Measurements from ENCODE around the gene PLCB3.

Gene PLCB3

DNA sequence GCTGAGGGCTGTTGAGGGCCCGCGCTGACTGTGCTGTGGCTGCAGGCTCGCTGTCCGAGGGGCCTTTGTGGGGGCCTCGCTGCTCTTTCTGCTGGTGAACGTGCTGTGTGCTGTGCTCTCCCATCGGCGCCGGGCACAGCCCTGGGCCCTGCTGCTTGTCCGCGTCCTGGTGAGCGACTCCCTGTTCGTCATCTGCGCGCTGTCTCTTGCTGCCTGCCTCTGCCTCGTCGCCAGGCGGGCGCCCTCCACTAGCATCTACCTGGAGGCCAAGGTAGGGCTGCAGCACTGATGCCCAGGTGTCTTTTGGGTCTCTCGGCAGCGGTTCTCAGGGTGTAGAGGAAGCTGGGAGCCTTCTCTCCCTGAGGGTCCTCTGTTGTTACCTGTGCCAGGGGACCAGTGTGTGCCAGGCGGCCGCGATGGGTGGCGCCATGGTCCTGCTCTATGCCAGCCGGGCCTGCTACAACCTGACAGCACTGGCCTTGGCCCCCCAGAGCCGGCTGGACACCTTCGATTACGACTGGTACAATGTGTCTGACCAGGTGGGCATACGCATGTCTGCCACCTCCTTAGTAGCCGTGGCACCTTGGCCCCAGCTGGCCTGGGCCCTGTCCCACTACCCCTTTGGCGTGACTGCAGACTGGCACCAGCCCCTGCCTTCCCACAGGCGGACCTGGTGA is 36.5 kb downstream of the PLCB3 start:
- Histone ChIP-seq H3K4me3 (ENCODE audit: low read length) (no peak overlapping the region), H3K27me3 (ENCODE audit: low read depth, low read length) (no peaks in the 10 kb centered on the region), H3K4me1 (ENCODE audit: low read length) (peaks cover 12% of the 10 kb centered on the region), H3K79me2 (ENCODE audit: low read length) (peaks cover 10% of the 10 kb centered on the region; the same call in 1 of the 2 replicates), H4K20me1 (ENCODE audit: insufficient read depth, low read length) (no peaks in the 10 kb centered on the region), H2AFZ (ENCODE audit: low read depth, low read length) (no peak overlapping the region), H3K9ac (ENCODE audit: low read length) (no peak overlapping the region), H3K36me3 (replicated peaks; ENCODE audit: low read depth, low read length) (peaks cover 4% of the 10 kb centered on the region), H3K9me3 (ENCODE audit: insufficient read depth, low read length) (no peaks in the 10 kb centered on the region), H3K4me2 (ENCODE audit: low read length) (no peak overlapping the region), H3K27ac (ENCODE audit: low read length) (no peak overlapping the region)
- TF ChIP-seq, protein P1, sequence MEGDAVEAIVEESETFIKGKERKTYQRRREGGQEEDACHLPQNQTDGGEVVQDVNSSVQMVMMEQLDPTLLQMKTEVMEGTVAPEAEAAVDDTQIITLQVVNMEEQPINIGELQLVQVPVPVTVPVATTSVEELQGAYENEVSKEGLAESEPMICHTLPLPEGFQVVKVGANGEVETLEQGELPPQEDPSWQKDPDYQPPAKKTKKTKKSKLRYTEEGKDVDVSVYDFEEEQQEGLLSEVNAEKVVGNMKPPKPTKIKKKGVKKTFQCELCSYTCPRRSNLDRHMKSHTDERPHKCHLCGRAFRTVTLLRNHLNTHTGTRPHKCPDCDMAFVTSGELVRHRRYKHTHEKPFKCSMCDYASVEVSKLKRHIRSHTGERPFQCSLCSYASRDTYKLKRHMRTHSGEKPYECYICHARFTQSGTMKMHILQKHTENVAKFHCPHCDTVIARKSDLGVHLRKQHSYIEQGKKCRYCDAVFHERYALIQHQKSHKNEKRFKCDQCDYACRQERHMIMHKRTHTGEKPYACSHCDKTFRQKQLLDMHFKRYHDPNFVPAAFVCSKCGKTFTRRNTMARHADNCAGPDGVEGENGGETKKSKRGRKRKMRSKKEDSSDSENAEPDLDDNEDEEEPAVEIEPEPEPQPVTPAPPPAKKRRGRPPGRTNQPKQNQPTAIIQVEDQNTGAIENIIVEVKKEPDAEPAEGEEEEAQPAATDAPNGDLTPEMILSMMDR (IDR thresholded peaks at IDR 0.05; ENCODE audit: low read depth, low read length): no peak
- no peak for TF ChIP-seq EZH2phosphoT487 (IDR thresholded peaks at IDR 0.05; ENCODE audit: low read depth)

DNA sequence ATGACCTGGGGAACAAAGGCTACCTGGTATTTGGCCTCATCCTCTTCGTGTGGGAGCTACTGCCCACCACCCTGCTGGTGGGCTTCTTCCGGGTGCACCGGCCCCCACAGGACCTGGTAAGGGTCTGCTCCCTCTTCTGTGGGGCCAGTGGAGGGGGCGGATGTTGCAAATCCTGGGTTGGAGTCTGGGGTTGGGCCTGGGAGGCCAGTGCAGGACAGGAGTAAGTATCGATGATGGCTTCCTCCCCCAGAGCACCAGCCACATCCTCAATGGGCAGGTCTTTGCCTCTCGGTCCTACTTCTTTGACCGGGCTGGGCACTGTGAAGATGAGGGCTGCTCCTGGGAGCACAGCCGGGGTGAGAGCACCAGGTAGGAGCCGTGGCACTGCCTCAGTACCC is 37.0 kb downstream of the PLCB3 start:
- Histone ChIP-seq H4K20me1 (ENCODE audit: insufficient read depth, low read length) (no peaks in the 10 kb centered on the region), H3K27me3 (ENCODE audit: low read depth, low read length) (no peaks in the 10 kb centered on the region), H3K4me1 (ENCODE audit: low read length) (peaks cover 12% of the 10 kb centered on the region), H3K79me2 (ENCODE audit: low read length) (peaks cover 6% of the 10 kb centered on the region; the same call in 1 of the 2 replicates), H3K9me3 (ENCODE audit: insufficient read depth, low read length) (no peaks in the 10 kb centered on the region), H3K4me2 (ENCODE audit: low read length) (no peak overlapping the region), H2AFZ (ENCODE audit: low read depth, low read length) (no peak overlapping the region), H3K4me3 (ENCODE audit: low read length) (no peak overlapping the region), H3K27ac (ENCODE audit: low read length) (no peak overlapping the region), H3K9ac (ENCODE audit: low read length) (no peak overlapping the region), H3K36me3 (replicated peaks; ENCODE audit: low read depth, low read length) (peaks cover under 1% of the 10 kb centered on the region)
- no peak for TF ChIP-seq EZH2phosphoT487 (IDR thresholded peaks at IDR 0.05; ENCODE audit: low read depth)
- TF ChIP-seq, protein P1 (IDR thresholded peaks at IDR 0.05; ENCODE audit: low read depth, low read length): no peak

DNA sequence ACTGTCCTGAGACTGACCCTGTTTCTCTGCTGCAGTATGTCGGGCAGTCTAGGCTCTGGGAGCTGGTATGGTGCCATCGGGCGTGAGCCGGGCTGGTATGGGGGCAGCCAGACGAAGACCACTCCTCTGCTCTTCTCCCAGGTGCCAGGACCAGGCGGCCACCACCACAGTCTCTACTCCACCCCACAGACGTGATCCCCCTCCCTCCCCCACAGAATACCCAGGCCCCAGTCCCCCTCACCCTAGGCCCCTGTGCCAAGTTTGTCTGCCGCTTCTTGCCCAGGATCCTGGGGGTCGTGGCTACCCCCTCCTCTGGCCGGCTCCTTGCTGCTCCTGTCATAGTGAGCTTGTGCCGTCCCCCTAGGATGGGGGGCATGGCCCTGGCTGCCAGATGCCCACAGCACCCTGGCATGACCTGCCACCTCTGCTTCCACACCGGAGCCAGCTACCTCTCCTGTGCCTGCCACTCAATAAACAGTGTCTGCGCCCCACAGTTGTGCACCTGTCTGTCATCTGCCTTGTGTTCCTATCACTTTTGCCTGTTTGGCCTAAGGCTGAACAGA is 37.8 kb downstream of the PLCB3 start:
- H3K4me2 ChIP-seq (ENCODE audit: low read length): no peak overlapping the region
- H3K4me1 ChIP-seq (ENCODE audit: low read length): peaks cover 8% of the 10 kb centered on the region
- H3K79me2 ChIP-seq (ENCODE audit: low read length): peaks cover under 1% of the 10 kb centered on the region; the same call in 1 of the 2 replicates
- H3K27me3 ChIP-seq (ENCODE audit: low read depth, low read length): no peaks in the 10 kb centered on the region
- no peaks in the 10 kb centered on the region for H4K20me1 ChIP-seq (ENCODE audit: insufficient read depth, low read length)
- H3K27ac ChIP-seq (ENCODE audit: low read length): no peak overlapping the region
- H3K36me3 ChIP-seq (replicated peaks; ENCODE audit: low read depth, low read length): no peaks in the 10 kb centered on the region
- TF ChIP-seq, protein P1 (IDR thresholded peaks at IDR 0.05; ENCODE audit: low read depth, low read length): no peak
- TF ChIP-seq EZH2phosphoT487 (IDR thresholded peaks at IDR 0.05; ENCODE audit: low read depth): no peak
- no peak overlapping the region for H3K9ac ChIP-seq (ENCODE audit: low read length)
- no peaks in the 10 kb centered on the region for H3K9me3 ChIP-seq (ENCODE audit: insufficient read depth, low read length)
- no peak overlapping the region for H2AFZ ChIP-seq (ENCODE audit: low read depth, low read length)
- no peak overlapping the region for H3K4me3 ChIP-seq (ENCODE audit: low read length)

DNA sequence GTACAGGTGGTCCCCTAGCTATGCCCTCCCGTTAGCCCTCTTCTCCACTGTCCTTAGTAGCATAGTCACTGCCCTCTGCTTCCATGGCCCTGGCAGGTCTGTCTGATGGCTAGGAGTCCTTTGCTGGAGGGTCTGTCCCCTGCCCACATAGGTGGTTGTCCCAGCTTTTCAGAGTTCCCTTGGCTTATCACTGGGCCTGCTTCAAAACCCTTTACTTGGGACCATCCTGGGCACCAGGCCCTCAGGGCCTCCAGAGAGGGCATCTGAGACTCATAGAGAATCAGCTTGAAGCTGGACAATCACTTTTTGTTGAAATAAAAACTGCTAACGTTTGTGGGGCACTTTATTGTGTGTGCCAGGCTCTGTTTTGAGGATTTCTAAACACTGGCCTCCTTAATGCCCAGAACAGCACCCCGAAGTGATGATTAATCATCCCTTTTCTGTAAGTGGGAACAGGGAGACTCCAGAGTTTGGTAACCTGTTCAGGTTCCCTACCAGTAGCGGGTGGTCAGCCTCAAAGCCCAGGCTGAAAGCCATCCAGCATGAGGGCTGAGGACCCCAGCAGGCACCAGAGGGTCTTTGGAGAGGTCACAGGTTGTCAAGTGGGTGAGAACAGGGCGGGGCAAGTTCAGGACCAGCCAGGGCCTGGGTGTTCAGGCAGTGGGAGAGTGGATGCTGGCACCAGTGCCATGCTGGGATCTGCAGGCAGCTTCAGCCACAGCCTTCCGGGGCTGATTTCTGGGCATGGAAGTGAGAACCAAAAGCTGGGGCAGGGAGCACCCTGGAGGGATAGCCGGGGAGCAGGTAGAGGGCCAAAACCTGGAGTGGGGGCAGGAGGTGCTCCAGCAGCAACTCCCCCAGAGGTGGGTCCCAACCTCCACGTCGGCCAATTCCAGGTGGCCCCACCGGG is 39.3 kb downstream of the PLCB3 start:
- Histone ChIP-seq H3K4me3 (ENCODE audit: low read length) (no peak overlapping the region), H3K4me1 (ENCODE audit: low read length) (peaks cover 8% of the 10 kb centered on the region), H3K9ac (ENCODE audit: low read length) (no peak overlapping the region), H3K27me3 (ENCODE audit: low read depth, low read length) (peaks cover 9% of the 10 kb centered on the region; the same call in 1 of the 2 replicates), H2AFZ (ENCODE audit: low read depth, low read length) (no peak overlapping the region), H3K79me2 (ENCODE audit: low read length) (no peaks in the 10 kb centered on the region), H4K20me1 (ENCODE audit: insufficient read depth, low read length) (no peaks in the 10 kb centered on the region), H3K9me3 (ENCODE audit: insufficient read depth, low read length) (no peaks in the 10 kb centered on the region), H3K36me3 (replicated peaks; ENCODE audit: low read depth, low read length) (no peaks in the 10 kb centered on the region), H3K27ac (ENCODE audit: low read length) (no peak overlapping the region), H3K4me2 (ENCODE audit: low read length) (no peak overlapping the region)
- TF ChIP-seq EZH2phosphoT487 (IDR thresholded peaks at IDR 0.05; ENCODE audit: low read depth): no peak
- TF ChIP-seq, protein P1 (IDR thresholded peaks at IDR 0.05; ENCODE audit: low read depth, low read length): no peak

Measured in OCI-LY3 (cell line).